ENCODE measurements around the gene RAI2. TPM values are rescaled to one million over a fixed set of nuclear protein-coding genes. Genes with fewer than 3 reads are reported as not detected.
A peak's percentile ranks its signal among the peaks of the same experiment; 100 is the strongest.
"Not testable (repeated sequence)": the region's sequence is repeated elsewhere in the genome, so short reads cannot be mapped to it uniquely, and the experiment has no call there.

The RAI2 gene
- total RNA-seq, 1 experiment from 2014 or later, result not detected

DNA sequence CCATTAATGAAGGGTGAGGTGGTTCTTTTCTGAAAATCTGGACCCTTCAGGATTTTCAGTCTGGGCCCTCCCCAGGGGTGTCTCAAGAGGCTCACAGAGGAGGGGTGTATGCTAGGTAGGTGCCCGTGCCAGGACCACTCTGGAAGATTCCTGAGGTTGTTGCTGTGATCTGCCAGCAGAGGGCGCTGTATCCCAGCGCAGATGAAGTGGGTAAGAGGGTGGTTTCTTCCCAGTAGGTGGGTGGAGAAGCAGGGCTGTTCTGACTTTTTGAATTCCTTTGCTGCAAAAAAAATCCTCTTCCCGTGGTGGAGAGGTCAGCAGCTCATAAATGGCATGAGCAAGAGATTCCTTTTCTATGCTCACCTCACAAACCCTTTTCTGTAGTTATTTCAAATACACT lies 72.7 kb downstream of the RAI2 start:
- POLR2A ChIA-PET (ENCODE audit: low non-redundant PET), result no interaction called here

DNA sequence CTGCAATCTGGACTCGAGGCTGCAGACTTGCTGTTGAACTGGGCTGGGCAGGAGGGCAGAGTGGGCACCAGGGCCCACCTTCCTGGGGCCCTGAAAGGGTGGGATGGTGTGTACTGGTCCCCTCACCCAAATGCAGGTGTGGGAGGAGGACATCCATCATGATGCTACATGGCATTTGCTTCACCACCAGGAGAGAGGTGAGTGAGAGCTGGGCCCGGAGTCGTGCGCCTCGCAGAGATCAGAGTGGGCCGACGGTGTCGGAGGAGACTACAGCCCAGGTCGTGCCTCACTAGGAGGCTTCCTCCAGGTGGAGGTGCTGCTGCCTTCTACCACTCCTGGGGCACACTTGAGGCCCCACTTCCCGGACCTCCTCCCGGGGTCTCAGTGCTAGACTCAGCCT lies 73.5 kb downstream of the RAI2 start:
- POLR2A ChIA-PET (ENCODE audit: low non-redundant PET), result no interaction called here
- intact Hi-C loops (cut with micrococcal nuclease; ENCODE audit: unreplicated experiment), result loop anchor here (5.0 to 10.0 kb wide), 2 partner anchors 425 to 587 kb away; no protein-coding TSS in a partner anchor
- H3K36me3 ChIP-seq (ENCODE audit: insufficient read depth, low read length, poor library complexity, severe bottlenecking), result no peaks in the 10 kb centered on the region

More for the DNA sequence above, 72.7 kb downstream of the RAI2 start:
- Histone ChIP-seq H3K4me1 (ENCODE audit: insufficient read depth, low read length, poor library complexity, severe bottlenecking) (no peaks in the 10 kb centered on the region), H3K27ac (ENCODE audit: low read depth, low read length, poor library complexity, severe bottlenecking) (no peak overlapping the region), H3K4me3 (ENCODE audit: low read depth, low read length, poor library complexity, severe bottlenecking) (no peak overlapping the region), H3K27me3 (replicated peaks; ENCODE audit: insufficient read depth, low read depth, low read length, poor library complexity) (no peaks in the 10 kb centered on the region), H3K9me3 (ENCODE audit: low read depth, low read length, poor library complexity, severe bottlenecking) (no peaks in the 10 kb centered on the region), H3K36me3 (ENCODE audit: insufficient read depth, low read length, poor library complexity, severe bottlenecking) (no peaks in the 10 kb centered on the region)
- CTCF ChIA-PET, result no interaction called here
- DNase-seq (ENCODE audit: low spot score), result peak; percentile 61
- intact Hi-C loops (cut with micrococcal nuclease; ENCODE audit: unreplicated experiment), result loop anchor here (5.0 to 10.0 kb wide), 2 partner anchors 424 to 586 kb away; no protein-coding TSS in a partner anchor
- BruUV-seq (replicated peaks), result no TSS peak
- TF ChIP-seq, protein P1, sequence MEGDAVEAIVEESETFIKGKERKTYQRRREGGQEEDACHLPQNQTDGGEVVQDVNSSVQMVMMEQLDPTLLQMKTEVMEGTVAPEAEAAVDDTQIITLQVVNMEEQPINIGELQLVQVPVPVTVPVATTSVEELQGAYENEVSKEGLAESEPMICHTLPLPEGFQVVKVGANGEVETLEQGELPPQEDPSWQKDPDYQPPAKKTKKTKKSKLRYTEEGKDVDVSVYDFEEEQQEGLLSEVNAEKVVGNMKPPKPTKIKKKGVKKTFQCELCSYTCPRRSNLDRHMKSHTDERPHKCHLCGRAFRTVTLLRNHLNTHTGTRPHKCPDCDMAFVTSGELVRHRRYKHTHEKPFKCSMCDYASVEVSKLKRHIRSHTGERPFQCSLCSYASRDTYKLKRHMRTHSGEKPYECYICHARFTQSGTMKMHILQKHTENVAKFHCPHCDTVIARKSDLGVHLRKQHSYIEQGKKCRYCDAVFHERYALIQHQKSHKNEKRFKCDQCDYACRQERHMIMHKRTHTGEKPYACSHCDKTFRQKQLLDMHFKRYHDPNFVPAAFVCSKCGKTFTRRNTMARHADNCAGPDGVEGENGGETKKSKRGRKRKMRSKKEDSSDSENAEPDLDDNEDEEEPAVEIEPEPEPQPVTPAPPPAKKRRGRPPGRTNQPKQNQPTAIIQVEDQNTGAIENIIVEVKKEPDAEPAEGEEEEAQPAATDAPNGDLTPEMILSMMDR (conservative IDR thresholded peaks at IDR 0.05; ENCODE audit: low read depth, low read length), result peak; percentile 89
- TF ChIP-seq EZH2 (IDR thresholded peaks at IDR 0.05; ENCODE audit: borderline replicate concordance, low read depth, low read length, poor library complexity, severe bottlenecking), result no peak

DNA sequence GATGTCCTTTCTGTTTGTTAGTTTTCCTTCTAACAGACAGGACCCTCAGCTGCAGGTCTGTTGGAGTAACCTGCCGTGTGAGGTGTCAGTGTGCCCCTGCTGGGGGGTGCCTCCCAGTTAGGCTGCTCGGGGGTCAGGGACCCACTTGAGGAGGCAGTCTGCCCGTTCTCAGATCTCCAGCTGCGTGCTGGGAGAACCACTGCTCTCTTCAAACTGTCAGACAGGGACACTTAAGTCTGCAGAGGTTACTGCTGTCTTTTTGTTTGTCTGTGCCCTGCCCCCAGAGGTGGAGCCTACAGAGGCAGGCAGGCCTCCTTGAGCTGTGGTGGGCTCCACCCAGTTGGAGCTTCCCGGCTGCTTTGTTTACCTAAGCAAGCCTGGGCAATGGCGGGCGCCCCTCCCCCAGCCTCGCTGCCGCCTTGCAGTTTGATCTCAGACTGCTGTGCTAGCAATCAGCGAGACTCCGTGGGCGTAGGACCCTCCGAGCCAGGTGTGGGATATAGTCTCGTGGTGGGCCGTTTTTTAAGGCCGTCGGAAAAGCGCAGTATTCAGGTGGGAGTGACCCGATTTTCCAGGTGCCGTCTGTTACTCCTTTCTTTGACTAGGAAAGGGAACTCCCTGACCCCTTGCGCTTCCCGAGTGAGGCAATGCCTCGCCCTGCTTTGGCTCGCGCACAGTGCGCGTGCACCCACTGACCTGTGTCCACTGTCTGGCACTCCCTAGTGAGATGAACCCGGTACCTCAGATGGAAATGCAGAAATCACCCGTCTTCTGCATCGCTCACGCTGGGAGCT lies 74.3 kb downstream of the RAI2 start:
- H3K4me3 ChIP-seq (ENCODE audit: low read depth, low read length, poor library complexity, severe bottlenecking); BruUV-seq (replicated peaks); H3K4me1 ChIP-seq (ENCODE audit: insufficient read depth, low read length, poor library complexity, severe bottlenecking); H3K36me3 ChIP-seq (ENCODE audit: insufficient read depth, low read length, poor library complexity, severe bottlenecking); H3K9me3 ChIP-seq (ENCODE audit: low read depth, low read length, poor library complexity, severe bottlenecking); H3K27ac ChIP-seq (ENCODE audit: low read depth, low read length, poor library complexity, severe bottlenecking); POLR2A ChIA-PET (ENCODE audit: low non-redundant PET); CTCF ChIA-PET; H3K27me3 ChIP-seq (replicated peaks; ENCODE audit: insufficient read depth, low read depth, low read length, poor library complexity); DNase-seq (ENCODE audit: low spot score): not testable (repeated sequence)
- intact Hi-C loops (cut with micrococcal nuclease; ENCODE audit: unreplicated experiment), result loop anchor here (5.0 to 10.0 kb wide), 2 partner anchors 426 to 588 kb away; no protein-coding TSS in a partner anchor

More for the DNA sequence above, 73.5 kb downstream of the RAI2 start:
- no peaks in the 10 kb centered on the region for H3K9me3 ChIP-seq (ENCODE audit: low read depth, low read length, poor library complexity, severe bottlenecking)
- no peak for TF ChIP-seq EZH2 (IDR thresholded peaks at IDR 0.05; ENCODE audit: borderline replicate concordance, low read depth, low read length, poor library complexity, severe bottlenecking)
- TF ChIP-seq, protein P1 (conservative IDR thresholded peaks at IDR 0.05; ENCODE audit: low read depth, low read length), result no peak
- H3K27me3 ChIP-seq (replicated peaks; ENCODE audit: insufficient read depth, low read depth, low read length, poor library complexity), result no peaks in the 10 kb centered on the region
- BruUV-seq (replicated peaks), result no TSS peak
- H3K4me3 ChIP-seq (ENCODE audit: low read depth, low read length, poor library complexity, severe bottlenecking), result no peak overlapping the region
- CTCF ChIA-PET, result no interaction called here
- H3K4me1 ChIP-seq (ENCODE audit: insufficient read depth, low read length, poor library complexity, severe bottlenecking), result no peaks in the 10 kb centered on the region
- H3K27ac ChIP-seq (ENCODE audit: low read depth, low read length, poor library complexity, severe bottlenecking), result no peak overlapping the region
- no peak for DNase-seq (ENCODE audit: low spot score)
